ENCODE results near the gene BCKDHA. TPM values are rescaled to one million over a fixed set of nuclear protein-coding genes. Genes with fewer than 3 reads are reported as not detected.
A peak's percentile ranks its signal among the peaks of the same experiment; 100 is the strongest.

The BCKDHA gene
- total RNA-seq, 4 donors from 2014 or later, result 40.7 to 75.2 (median 54.0) TPM

DNA sequence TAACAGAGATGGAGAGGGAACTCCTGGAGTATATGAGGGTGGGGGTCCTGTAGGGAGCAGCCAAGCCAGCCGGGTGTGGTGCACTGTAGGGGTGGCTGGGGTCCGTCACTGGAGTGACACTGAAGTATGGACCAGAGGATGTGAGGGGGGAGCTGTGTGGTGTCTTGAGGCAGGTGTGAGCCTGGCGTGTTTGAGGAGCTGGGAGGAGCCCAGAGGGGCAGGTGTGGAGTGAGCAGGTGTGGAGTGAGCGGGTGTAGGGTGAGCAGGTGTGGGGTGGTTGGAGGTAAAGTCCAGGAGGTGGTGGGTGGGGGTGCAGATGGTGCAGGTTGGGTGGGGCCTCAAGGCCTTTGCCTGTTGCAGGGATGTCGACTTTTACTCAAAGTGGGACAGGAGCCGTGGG, 23.7 kb downstream of the BCKDHA start:
- H3K36me3 ChIP-seq, result peaks cover 57 to 100% (median 96%) of the 10 kb centered on the region in 4 donors
- DNase-seq (ENCODE audit: extremely low spot score), result no peak
- no peak overlapping the region for H3K4me3 ChIP-seq
- TF ChIP-seq POLR2AphosphoS5 (IDR thresholded peaks at IDR 0.05) (no peak), POLR2A (IDR thresholded peaks at IDR 0.05; ENCODE audit: low read depth) (no peak), EP300 (IDR thresholded peaks at IDR 0.05) (no peak)
- TF ChIP-seq, protein P1, sequence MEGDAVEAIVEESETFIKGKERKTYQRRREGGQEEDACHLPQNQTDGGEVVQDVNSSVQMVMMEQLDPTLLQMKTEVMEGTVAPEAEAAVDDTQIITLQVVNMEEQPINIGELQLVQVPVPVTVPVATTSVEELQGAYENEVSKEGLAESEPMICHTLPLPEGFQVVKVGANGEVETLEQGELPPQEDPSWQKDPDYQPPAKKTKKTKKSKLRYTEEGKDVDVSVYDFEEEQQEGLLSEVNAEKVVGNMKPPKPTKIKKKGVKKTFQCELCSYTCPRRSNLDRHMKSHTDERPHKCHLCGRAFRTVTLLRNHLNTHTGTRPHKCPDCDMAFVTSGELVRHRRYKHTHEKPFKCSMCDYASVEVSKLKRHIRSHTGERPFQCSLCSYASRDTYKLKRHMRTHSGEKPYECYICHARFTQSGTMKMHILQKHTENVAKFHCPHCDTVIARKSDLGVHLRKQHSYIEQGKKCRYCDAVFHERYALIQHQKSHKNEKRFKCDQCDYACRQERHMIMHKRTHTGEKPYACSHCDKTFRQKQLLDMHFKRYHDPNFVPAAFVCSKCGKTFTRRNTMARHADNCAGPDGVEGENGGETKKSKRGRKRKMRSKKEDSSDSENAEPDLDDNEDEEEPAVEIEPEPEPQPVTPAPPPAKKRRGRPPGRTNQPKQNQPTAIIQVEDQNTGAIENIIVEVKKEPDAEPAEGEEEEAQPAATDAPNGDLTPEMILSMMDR (IDR thresholded peaks at IDR 0.05), result no peak
- H3K27ac ChIP-seq (replicated peaks in 1 of 4), result peak overlapping the region in 2 of 4 donors; percentile 23 to 44
- intact Hi-C loops (cut with DNase I), result no loop called here
- WGBS, result 83% methylated on average over 6 of the region's 6 CpGs
- H3K9me3 ChIP-seq, result no peaks in the 10 kb centered on the region
- no peaks in the 10 kb centered on the region for H3K27me3 ChIP-seq
- peaks cover 15 to 28% (median 21%) of the 10 kb centered on the region in 4 donors for H3K4me1 ChIP-seq

- no peak for DNase-seq (ENCODE audit: extremely low spot score)
- H3K27me3 ChIP-seq, result no peaks in the 10 kb centered on the region
- WGBS, result 96% methylated on average over 11 of the region's 20 CpGs
- intact Hi-C loops (cut with DNase I), result no loop called here
- H3K4me1 ChIP-seq, result peaks cover 22 to 34% (median 26%) of the 10 kb centered on the region in 4 donors
- no peaks in the 10 kb centered on the region for H3K9me3 ChIP-seq
- TF ChIP-seq POLR2AphosphoS5 (IDR thresholded peaks at IDR 0.05) (no peak), EP300 (IDR thresholded peaks at IDR 0.05) (no peak), POLR2A (IDR thresholded peaks at IDR 0.05; ENCODE audit: low read depth) (no peak)
- TF ChIP-seq, protein P1 (IDR thresholded peaks at IDR 0.05), result no peak
- peaks cover 54 to 94% (median 90%) of the 10 kb centered on the region in 4 donors for H3K36me3 ChIP-seq
- H3K27ac ChIP-seq (replicated peaks in 1 of 4), result no peak overlapping the region
- no peak overlapping the region for H3K4me3 ChIP-seq
Measured at GRCh38 chr19:41421973-41422372, 24.4 kb downstream of the BCKDHA start.

- intact Hi-C loops (cut with DNase I), result no loop called here
- 84% methylated on average over 18 of the region's 18 CpGs for WGBS
- no peak overlapping the region for H3K4me3 ChIP-seq
- TF ChIP-seq EP300 (IDR thresholded peaks at IDR 0.05), result no peak
- TF ChIP-seq, protein P1 (IDR thresholded peaks at IDR 0.05), result no peak
- TF ChIP-seq POLR2AphosphoS5 (IDR thresholded peaks at IDR 0.05), result no peak
- TF ChIP-seq POLR2A (IDR thresholded peaks at IDR 0.05; ENCODE audit: low read depth), result no peak
- peaks cover 51 to 89% (median 85%) of the 10 kb centered on the region in 4 donors for H3K36me3 ChIP-seq
- DNase-seq (ENCODE audit: extremely low spot score), result no peak
- no peaks in the 10 kb centered on the region for H3K27me3 ChIP-seq
- no peaks in the 10 kb centered on the region for H3K9me3 ChIP-seq
- H3K27ac ChIP-seq (replicated peaks in 1 of 4), result no peak overlapping the region
- H3K4me1 ChIP-seq, result peaks cover 27 to 39% (median 29%) of the 10 kb centered on the region in 4 donors
Measured at GRCh38 chr19:41422456-41422855, 24.8 kb downstream of the BCKDHA start.

DNA sequence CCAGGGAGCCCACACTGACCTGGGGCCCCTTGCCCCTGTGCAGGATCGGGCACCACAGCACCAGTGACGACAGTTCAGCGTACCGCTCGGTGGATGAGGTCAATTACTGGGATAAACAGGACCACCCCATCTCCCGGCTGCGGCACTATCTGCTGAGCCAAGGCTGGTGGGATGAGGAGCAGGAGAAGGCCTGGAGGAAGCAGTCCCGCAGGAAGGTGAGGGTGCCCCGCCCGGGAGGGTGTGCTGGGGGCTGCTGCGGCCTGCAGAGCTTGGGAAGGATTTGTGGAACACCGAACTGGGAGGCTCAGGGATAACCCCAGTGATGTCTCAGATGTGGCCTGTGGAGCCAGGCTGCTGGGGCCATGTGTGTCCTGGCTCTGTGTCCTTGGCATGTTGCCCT, 25.3 kb downstream of the BCKDHA start:
- Histone ChIP-seq H3K36me3 (peaks cover 47 to 84% (median 80%) of the 10 kb centered on the region in 4 donors), H3K9me3 (no peaks in the 10 kb centered on the region), H3K4me1 (peaks cover 32 to 44% (median 33%) of the 10 kb centered on the region in 4 donors), H3K27ac (replicated peaks in 1 of 4) (no peak overlapping the region), H3K27me3 (no peaks in the 10 kb centered on the region), H3K4me3 (no peak overlapping the region)
- 93% methylated on average over 12 of the region's 12 CpGs for WGBS
- TF ChIP-seq, protein P1 (IDR thresholded peaks at IDR 0.05), result no peak
- TF ChIP-seq POLR2A (IDR thresholded peaks at IDR 0.05; ENCODE audit: low read depth) (no peak), EP300 (IDR thresholded peaks at IDR 0.05) (no peak), POLR2AphosphoS5 (IDR thresholded peaks at IDR 0.05) (no peak)
- intact Hi-C loops (cut with DNase I), result no loop called here
- DNase-seq (ENCODE audit: extremely low spot score), result no peak

Data from esophagus muscularis mucosa (tissue), 4 donors.